GM21515 (cell line): ENCODE measurements around the gene UPF1.

Experiments used
- ATAC-seq: cut with Tn5 transposase; IDR thresholded peaks from one replicate; pipeline ENCODE4 v1.9.1; 2021; ENCODE audit not compliant: unreplicated experiment

UPF1 gene

GRCh38 chr19:18868380-18869022 is 36.7 kb downstream of the UPF1 start:
- no peak for ATAC-seq

- no peak for ATAC-seq
These were observed 37.4 kb downstream of the UPF1 start for GRCh38 chr19:18869023-18869618.

GRCh38 chr19:18869781-18870530 is 38.2 kb downstream of the UPF1 start:
- ATAC-seq = no peak

GRCh38 chr19:18870531-18871172 is 38.9 kb downstream of the UPF1 start:
- ATAC-seq = no peak

- ATAC-seq = no peak
These were observed 39.8 kb downstream of the UPF1 start for GRCh38 chr19:18871543-18871942.

GRCh38 chr19:18875726-18876125 is 44.0 kb downstream of the UPF1 start:
- ATAC-seq = no peak

GRCh38 chr19:18876865-18877264 is 45.1 kb downstream of the UPF1 start:
- ATAC-seq = no peak

- ATAC-seq = no peak
These were observed 46.5 kb downstream of the UPF1 start for GRCh38 chr19:18878058-18878797.

GRCh38 chr19:18878858-18879578 is 47.3 kb downstream of the UPF1 start:
- ATAC-seq = no peak

- no peak for ATAC-seq
These were observed 48.0 kb downstream of the UPF1 start for GRCh38 chr19:18879579-18880373.

GRCh38 chr19:18881491-18881890 is 49.7 kb downstream of the UPF1 start:
- ATAC-seq = no peak

- ATAC-seq = no peak
These were observed 52.0 kb downstream of the UPF1 start for GRCh38 chr19:18883526-18884304.

- ATAC-seq = no peak
These were observed 55.2 kb downstream of the UPF1 start for GRCh38 chr19:18886972-18887371.

GRCh38 chr19:18889949-18890745 is 58.4 kb downstream of the UPF1 start:
- ATAC-seq = no peak

- ATAC-seq = no peak
These were observed 62.0 kb downstream of the UPF1 start for GRCh38 chr19:18893587-18894253.

GRCh38 chr19:18894254-18895037 is 62.7 kb downstream of the UPF1 start:
- ATAC-seq = no peak
